HL-60/S4 treated with retinoic acid at 250 ng/mL for 4 days and 3 days (cell line): ENCODE results near the gene CEPT1.
"Not testable (repeated sequence)": the region's sequence is repeated elsewhere in the genome, so short reads cannot be mapped to it uniquely, and the experiment has no call there.

Experiments used
- in situ Hi-C: fragments of 300-500 bp; cut with MboI; formaldehyde crosslinking; loops from 2 replicates; pipeline ENCODE4 v1.7.0; 2022; ENCODE audit warnings: low sequenced_read_pairs

Gene CEPT1

DNA sequence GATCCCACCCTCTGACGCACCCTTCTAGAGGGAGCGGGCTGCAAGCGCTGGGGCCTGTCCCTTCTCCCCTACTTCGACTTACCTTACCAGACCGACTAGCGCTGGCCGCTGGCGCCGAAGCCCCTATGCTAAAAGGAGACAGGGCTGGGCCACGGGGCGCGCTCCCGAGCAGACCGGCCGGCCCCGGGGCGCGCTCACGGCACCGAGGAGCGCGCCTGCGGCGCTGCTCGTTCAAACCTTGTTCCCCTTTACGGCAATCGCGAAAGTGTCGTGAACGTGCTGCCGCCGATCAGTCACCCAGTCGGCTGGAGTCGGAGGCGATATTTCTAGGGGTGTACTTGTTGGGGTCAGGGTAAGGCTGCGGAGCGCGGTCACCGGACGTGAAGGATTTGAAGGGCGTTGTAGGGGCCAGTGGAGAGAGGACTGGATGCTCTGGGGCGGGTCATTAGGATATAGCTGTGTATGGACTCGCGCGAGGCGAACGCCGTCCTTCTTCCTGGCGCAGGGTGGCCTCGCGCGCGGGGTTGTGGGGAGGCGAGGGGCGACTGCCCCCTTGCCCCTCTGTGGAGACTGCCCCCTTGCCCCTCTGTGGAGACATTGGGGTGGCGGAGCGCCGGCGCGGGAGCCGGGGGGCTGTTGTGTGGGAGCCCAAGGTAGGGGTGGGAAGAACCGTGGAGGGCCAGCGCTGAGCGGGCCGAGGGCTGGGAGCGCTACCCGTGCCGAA, at the start of gene CEPT1, which contains the start of gene DRAM2:
TSS of gene CEPT1 (plus strand) at position 268 of the 724 bp plus-strand sequence. CDS start 7,492 bp downstream, outside the sequence.
TSS of gene DRAM2 (minus strand) at position 138 of the 724 bp plus-strand sequence. CDS start 8,539 bp downstream, outside the sequence.
- in situ Hi-C loops: no loop called here

DNA sequence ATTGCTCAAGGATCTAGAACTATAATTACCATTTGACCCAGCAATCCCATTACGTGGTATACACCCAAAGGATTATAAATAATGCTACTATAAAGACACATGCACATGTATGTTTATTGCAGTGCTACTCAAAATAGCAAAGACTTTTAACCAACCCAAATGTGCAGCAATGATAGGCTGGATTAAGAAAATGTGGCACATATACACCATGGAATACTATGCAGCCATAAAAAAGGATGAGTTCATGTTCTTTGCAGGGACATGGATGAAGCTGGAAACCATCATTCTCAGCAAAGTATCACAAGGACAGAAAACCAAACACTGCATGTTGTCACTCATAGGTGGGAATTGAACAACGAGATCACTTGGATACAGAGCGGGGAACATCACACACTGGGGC, 44.6 kb upstream of the CEPT1 start:
- in situ Hi-C loops: not testable (repeated sequence)

GRCh38 chr1:111097356-111098099, 42.5 kb upstream of the CEPT1 start:
- in situ Hi-C loops: no loop called here

GRCh38 chr1:111099289-111099688, 40.7 kb upstream of the CEPT1 start:
- in situ Hi-C loops: no loop called here

- in situ Hi-C loops: no loop called here
Observed at GRCh38 chr1:111101854-111102642, 38.0 kb upstream of the CEPT1 start.

DNA sequence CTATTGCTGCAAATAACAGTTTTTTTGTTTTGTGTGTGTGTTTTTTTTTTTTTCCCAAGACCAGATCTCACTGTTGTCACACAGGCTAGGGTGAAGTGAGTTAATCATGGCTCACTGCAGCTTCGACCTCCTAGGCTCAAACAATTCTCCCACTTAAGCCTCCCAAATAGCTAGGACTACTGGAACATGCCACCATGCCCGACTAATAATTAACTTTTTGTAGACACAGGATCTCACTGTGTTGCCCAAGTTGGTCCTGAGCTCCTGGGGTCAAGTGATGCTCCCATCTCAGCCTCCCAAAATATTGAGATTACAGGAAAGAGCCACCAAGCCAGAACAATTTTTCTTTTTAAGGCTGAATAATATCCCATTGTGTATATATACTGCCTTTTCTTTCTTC, 35.0 kb upstream of the CEPT1 start:
- in situ Hi-C loops: no loop called here

- in situ Hi-C loops: no loop called here
Observed at GRCh38 chr1:111110197-111110899, 29.7 kb upstream of the CEPT1 start.

GRCh38 chr1:111116496-111116895, 23.5 kb upstream of the CEPT1 start:
- in situ Hi-C loops: no loop called here

DNA sequence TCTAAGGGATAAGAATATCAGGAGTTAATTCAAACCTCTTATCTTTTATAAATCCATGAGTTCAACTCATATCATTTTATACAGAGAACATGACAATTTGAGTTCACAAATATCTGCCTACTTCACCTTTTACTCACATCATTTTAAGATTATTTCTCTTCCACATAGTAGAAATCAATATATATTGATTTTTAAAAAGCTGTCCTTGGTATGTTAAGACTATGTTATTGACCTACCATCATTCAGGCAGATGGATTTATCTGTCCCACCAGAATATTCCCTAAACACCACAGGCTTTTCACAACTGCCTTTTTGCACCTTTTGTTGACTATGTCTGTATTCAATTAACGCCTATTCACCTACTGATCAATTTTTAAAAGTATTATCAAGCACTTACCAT, 13.7 kb upstream of the CEPT1 start:
- in situ Hi-C loops: no loop called here

DNA sequence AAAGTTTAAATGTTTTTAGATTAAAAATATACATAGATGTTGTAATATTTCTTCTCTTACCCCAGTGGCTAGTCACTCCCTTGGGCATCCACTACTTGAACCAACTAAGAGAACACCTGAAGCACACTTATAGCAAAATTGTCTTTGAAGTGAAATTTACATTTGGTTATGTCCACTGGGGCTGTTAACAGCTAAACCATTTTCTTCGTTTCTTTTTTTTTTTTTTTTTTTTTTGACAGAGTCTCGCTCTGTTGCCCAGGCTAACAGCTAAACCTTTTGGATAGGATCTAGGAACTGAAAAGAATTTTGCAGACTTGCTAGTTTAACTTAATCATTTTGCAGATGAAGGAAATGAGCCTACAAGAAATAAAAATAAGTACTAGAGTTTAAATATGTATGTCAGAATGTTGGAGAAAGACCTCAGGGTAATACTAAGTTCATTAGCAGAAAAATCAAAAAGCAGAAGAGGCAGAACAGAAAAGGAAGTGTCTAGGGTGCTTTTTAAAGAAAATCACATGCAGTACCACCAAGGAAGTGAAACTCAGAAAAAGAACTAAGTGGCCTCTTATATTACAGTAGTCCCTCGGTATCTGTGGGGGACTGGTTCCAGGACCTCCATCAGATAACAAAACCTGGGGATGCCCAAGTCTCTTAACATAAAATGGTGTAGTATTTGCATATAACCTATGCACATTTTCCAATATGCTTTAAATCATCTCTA, 11.9 kb upstream of the CEPT1 start:
- in situ Hi-C loops: no loop called here

- in situ Hi-C loops: no loop called here
Observed at GRCh38 chr1:111129376-111129775, 10.6 kb upstream of the CEPT1 start.

GRCh38 chr1:111131693-111132092, 8.3 kb upstream of the CEPT1 start:
- in situ Hi-C loops: no loop called here

DNA sequence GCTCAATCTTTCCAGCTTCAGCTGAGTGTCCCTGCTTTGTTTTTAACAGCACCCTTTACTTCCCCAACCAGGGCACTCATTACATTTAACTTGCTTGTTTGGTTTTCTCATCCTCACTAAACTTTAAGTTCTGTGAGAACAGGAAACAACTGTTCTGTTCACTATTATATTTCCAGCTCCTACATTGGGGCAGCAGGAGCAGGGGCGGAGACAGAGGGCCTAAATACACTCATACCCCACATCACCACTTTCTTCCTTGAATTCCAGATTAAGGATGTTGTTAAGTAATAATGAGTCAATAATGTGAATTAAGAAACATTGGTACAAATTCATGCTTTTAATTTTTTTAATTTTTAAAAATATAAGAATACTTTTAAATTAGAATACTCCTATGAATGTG, 6.2 kb upstream of the CEPT1 start:
- in situ Hi-C loops: no loop called here

DNA sequence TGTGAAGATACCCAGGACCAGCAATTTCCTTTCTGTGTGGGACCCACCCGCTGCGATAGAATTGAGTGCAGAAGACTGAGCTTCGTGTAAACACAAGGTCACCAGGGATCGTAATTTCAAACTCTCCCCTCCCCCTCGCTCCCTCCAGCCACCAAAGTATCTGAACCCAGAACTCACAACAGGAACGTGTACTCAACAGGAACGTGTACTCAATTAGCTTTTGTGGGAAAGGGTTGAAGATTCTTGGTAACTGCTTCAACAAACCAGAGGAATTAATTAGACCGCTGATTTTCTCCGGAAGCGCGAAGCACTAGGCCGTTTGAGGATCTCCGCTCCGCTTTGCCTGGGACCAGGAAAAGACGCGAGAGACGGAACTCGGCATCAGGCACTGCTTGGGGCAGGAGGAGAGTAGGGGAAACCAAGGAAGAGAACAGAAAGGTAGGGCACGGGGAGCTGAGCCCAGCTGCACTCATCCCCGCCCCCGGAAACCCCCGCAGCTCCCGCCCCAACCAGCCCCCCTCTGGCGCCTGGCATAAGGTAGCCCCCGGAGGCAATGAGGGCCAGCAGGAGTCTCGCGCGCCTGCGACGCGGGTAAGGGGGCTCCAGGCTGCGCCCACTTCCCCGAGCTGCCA, 583 bp upstream of the CEPT1 start:
- in situ Hi-C loops: no loop called here

- in situ Hi-C loops: no loop called here
Observed at GRCh38 chr1:111140680-111140967, 601 bp downstream of the CEPT1 start.

- in situ Hi-C loops: no loop called here
Observed at GRCh38 chr1:111141245-111142220, 1.5 kb downstream of the CEPT1 start.

DNA sequence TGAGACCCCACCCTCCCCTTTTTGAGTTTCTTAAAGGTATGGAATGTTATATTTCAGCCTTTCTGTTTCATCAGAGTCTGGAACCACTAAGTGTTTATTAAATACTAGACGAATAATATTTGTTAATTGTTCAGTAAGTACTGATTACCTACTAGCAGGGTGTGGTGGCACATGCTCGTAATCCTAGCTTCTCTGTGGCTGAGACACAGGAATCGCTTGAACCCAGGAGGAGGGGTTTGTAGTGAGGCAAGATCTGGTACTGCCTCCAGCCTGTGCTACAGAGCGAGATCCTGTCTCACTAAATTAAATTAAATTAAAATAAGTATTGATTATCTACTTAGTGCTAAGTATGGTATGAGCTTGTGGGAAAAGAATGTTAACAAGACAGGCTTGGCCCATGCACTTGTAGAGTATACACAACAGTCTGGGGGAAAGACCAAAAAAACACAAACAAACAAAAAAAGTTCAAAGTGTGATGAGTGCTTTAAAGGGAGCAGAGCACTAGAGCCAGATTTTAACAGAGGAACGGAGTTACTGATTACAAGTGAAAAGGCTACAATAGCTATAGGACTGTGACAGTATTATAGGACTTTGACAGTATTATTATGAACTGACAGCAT, 2.4 kb downstream of the CEPT1 start:
- in situ Hi-C loops: no loop called here

DNA sequence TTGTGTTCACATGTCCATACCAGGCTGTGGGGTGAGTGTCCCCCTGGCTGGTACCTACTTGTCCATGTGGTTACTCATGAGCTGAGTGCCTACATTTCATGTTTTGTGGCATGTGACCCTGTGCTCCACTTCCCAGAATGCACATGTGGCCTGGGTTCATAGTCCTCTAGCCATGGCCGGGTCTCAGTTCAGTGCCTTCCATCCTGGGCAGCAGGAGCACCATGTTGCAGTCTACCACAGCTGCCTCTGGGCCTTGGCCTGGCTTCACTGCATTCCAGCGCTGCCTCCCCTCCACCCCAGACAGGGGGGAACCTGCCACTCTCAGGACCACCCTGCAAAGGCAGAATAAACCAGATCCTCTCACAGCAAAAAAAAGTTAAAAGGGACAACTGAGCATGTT, 5.5 kb downstream of the CEPT1 start:
- in situ Hi-C loops: no loop called here
